NCI-H146 (cell line): ENCODE results near the gene MAG.

Source experiments
- DNase-seq: peaks from one replicate; lab custom pipeline; 2025; lab: John Stamatoyannopoulos, UW

Gene MAG

GRCh38 chr19:35265126-35265899 lies 26.6 kb upstream of the MAG start:
- no peak for DNase-seq

GRCh38 chr19:35265900-35266519 lies 26.0 kb upstream of the MAG start:
- DNase-seq = no peak

- no peak for DNase-seq
Observed at GRCh38 chr19:35266520-35267352, 25.2 kb upstream of the MAG start.

DNA sequence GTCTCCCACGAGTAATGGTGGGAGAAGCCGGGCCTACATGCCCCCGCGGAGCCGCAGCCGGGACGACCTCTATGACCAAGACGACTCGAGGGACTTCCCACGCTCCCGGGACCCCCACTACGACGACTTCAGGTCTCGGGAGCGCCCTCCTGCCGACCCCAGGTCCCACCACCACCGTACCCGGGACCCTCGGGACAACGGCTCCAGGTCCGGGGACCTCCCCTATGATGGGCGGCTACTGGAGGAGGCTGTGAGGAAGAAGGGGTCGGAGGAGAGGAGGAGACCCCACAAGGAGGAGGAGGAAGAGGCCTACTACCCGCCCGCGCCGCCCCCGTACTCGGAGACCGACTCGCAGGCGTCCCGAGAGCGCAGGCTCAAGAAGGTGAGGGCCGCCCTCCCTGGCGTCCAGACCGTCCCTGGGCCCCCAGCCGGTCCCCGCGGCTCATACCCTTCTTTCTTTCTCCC lies 24.6 kb upstream of the MAG start:
- peak; percentile 41 for DNase-seq

DNA sequence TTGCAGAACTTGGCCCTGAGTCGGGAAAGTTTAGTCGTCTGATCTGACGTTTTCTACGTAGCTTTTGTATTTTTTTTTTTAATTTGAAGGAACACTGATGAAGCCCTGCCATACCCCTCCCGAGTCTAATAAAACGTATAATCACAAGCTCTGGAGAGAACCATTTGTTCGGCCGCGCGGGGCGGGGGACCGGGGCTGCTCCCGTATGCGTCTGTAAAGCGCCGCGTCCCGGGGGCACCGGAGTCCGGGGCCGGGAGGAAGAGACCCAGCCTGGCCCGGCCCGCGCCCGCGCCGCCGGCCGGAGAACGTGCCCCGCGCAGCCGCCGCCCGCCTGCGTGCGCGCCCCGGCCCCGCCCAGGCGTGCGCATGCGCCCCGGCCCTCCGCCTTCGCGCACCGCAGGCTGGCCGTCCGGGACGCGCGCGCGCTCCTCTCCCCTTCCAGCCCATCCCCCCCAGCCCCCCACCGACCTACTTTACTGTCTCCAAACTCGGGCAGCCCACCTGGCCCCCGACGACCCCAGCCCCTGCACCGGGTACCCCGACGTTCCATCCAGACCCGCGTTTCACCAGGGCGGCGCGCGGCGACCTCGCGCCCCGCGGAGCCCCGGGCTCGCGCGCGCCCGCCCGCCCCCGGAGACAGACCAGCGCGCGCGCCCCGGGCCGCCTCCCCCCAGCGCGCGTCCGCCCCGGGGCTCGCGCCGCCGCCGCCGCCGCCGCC lies 24.0 kb upstream of the MAG start:
- peak; percentile 75 for DNase-seq

- DNase-seq = peak; percentile 82
Observed at GRCh38 chr19:35268536-35269437, 23.2 kb upstream of the MAG start, which contains the start of gene USF2. USF2 (plus strand) TSS chr19:35268962; CDS start chr19:35269102, 140 bp downstream.

DNA sequence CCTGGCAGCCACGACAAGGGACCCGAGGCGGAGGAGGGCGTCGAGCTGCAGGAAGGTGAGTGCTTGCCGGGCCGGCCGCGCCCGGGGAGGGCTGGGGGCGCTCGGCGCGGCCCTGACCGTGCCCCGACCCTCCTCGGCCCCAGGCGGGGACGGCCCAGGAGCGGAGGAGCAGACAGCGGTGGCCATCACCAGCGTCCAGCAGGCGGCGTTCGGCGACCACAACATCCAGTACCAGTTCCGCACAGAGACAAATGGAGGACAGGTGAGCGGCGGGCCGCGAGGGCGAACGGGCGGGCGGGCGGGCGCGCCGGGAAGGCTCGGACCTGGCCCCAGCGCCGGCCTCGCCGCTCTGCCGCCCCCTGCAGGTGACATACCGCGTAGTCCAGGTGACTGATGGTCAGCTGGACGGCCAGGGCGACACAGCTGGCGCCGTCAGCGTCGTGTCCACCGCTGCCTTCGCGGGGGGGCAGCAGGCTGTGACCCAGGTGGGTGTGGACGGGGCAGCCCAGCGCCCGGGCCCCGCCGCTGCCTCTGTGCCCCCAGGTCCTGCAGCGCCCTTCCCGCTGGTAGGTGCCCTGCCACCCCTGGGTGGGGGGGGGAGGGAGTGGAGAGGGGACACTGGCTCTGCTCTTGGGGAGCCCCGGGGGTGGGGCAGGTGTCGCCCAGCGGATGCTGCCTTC lies 22.4 kb upstream of the MAG start:
- peak; percentile 90 for DNase-seq

GRCh38 chr19:35270381-35270811 lies 21.6 kb upstream of the MAG start:
- no peak for DNase-seq

GRCh38 chr19:35271546-35271945 lies 20.4 kb upstream of the MAG start:
- DNase-seq = no peak

DNA sequence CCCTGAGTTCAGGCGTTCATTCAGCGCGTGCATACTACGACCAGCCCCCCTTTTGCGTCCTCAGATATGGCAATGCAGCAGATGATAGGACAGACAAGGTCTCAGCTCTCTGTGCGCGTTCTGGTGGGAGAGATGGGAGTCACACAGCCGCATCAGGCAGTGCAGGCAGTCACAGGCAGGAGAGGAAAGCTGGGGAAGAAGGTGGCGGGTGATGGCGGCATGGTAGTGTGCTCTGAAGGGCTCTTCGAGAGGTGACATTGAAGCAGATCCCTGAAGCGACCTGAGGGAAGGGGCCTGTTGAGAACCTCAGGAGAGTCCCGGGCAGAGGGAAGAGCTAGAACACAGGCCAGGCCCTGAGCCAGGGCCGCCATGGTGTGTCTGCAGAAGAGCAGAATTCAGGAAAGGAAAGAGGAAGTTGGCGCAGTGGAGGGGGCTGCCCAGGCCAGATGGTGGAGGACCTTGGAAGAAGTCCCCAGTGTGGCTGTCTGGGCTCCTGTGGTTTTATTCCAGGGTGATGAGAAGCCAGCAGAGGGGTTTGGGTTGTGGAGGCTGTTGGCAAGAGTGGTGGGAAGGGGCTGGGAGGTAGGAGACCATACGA lies 19.7 kb upstream of the MAG start:
- no peak for DNase-seq

DNA sequence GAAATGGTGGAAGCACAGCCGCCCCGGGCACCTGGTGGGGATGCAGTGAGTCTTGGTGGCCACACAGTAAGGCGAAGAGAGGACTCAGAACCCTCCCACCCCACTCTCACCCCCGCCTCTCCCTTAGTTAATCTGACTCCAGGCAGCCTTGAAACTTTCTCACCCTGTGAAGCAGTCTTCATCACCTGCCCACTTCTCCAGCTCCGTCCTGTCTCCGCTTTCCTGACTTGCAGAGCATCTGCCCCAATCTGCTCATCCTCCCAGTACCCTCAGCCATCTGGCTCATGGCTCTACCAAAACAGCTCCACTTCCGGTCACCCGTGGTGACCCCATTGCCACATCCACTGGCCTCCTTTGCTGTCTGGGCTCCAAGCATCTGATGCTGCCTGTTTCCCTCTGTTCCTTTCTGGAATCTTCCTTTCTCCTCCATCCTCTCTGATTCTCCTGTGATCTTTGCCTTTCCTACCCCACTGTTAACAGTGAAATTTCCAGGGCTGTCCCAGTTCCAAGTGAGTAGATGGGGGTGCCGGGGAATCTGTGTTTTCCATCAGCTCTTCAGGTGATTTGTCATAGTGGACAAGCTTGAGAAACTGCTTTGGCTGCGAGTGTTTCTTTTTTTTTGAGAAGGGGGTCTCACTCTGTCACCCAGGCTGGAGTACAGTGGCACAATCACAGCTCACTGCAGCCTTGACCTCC lies 18.9 kb upstream of the MAG start:
- DNase-seq = no peak

DNA sequence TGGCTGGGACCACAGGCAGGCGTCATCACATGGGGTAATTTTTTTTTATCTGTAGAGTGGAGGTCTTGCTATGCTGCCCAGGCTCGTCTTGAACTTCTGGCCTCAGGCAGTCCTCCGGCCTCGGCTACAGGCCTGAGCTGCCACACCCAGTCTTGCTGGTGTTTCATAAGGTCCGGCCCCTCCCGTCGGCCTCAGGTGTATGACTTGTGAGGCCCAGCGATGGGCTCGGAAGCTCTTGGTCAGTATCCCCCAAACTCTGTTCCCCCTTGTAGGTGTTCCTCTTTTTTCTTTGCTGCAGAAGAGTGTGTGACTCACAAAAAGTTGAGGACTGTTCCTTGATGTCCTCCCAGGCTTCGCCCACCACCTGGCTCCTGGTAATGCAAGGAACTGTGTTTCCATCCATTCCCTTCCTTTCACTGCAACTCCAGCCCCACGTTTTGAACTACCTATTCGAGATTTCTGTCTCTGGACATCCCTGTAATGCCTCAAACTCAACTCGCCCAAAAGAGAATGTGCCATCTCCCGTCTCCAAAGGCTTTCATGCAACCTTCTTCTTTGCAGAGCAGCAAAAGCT lies 18.2 kb upstream of the MAG start:
- DNase-seq = no peak

DNA sequence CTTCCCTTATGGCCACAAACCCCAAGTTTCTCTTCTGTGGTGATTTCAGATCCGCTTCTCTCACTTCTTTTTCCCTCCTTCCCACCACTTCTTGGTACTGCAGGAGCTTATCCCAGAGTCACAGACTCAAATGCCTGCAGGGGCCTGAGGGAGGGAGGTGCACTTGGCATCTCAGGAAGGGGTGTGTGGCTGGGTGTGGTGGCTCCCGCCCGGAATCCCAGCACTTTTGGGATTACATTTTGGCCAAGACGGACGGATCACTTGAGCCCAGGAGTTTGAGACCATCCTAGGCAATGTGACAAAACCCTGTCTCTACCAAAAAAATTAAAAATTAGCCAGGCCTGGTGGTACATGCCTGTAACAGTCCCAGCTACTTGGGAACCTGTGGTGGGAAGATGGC lies 17.6 kb upstream of the MAG start:
- no peak for DNase-seq

GRCh38 chr19:35276706-35277281 lies 15.2 kb upstream of the MAG start:
- no peak for DNase-seq

GRCh38 chr19:35278578-35279284 lies 13.2 kb upstream of the MAG start:
- DNase-seq = no peak

DNA sequence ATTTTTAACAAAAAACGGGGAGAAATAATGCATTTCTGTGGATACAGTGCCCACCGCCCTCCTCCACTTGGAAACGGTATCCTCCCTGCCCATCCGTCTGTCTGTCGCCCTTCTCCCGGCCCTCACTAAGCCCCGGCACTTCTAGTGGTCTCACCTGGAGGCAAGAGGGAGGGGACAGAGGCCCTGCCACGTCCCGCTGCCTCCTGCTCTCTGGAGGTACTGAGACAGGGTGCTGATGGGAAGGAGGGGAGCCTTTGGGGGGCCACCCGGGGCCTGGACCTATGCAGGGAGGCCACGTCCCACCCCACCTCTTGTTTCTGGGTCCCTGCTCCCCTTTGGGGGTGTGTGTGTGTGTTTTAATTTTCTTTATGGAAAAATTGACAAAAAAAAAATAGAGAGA lies 12.6 kb upstream of the MAG start:
- DNase-seq = no peak

GRCh38 chr19:35279985-35280821 lies 11.8 kb upstream of the MAG start:
- no peak for DNase-seq
